SK-N-MC (cell line): ENCODE measurements around the gene DCDC2.

Experiments
- EZH2 ChIP-seq: fragments of 200-600 bp; sonication (generic); IDR thresholded peaks from one replicate; pipeline ENCODE4 v1.6.1; 2017; ENCODE audit warnings: antibody characterized with exemption
- POLR2AphosphoS5 ChIP-seq: IDR thresholded peaks from 2 replicates; pipeline ENCODE4 v1.6.1; 2012; ENCODE audit warnings: mild to moderate bottlenecking, low read depth, low read length, borderline replicate concordance

DNA sequence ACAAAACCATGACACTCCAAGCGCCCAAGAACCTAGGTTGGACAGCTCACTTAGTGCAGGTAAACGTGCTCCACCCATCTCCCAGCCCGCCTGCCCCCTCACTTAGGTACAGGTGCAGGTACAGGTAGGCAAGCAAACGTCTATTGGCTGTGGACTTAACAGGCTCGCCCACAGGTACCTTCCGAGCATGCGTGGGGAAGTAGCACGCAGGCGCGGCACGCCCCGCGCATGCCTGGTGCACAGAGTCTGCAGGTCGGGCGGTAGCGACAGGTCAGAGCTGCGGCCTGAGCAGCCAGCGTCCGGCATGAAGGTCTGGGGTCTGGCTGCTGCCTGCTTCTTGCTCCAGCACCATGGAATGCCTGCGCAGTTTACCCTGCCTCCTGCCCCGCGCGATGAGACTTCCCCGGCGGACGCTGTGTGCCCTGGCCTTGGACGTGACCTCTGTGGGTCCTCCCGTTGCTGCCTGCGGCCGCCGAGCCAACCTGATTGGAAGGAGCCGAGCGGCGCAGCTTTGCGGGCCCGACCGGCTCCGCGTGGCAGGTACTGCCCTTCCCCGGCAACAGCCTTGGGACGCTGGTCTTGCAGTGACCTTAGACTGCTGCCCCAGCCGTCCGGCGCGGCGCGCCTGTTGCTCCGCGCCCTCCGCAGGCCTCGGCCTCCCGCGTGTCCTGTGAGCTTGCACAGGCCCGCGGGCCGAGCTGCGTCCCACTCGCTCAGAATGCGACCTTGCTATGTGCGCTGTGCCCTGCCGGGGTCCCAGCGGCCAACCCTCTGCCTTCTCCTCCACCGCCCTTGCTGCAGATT is 45.0 kb upstream of the DCDC2 start, which contains the start of gene MRS2:
- no peak for TF ChIP-seq EZH2
- peak; percentile 93 for TF ChIP-seq POLR2AphosphoS5
